Suprapubic skin (tissue), 4 donors: ENCODE results near the gene CAPZB.

Source experiments
- CTCF ChIP-seq, 2 donors: fragments of 200-600 bp in 1 of 2; fragments of 450-650 bp in 1 of 2; sonication (generic) in 1 of 2; IDR thresholded peaks; one replicate each; pipeline ENCODE4 v1.5.1; 2016 to 2019; ENCODE audit warnings: antibody characterized with exemption in 2 of 2, mild to moderate bottlenecking in 1 of 2, moderate library complexity in 1 of 2
- POLR2A ChIP-seq, 2 donors: fragments of 450-650 bp; IDR thresholded peaks; one replicate each; pipeline ENCODE4 v1.6.1; 2017; ENCODE audit warnings: antibody characterized with exemption in 2 of 2, mild to moderate bottlenecking in 2 of 2, moderate library complexity in 2 of 2
- POLR2AphosphoS5 ChIP-seq, 3 donors: sonication (generic); formaldehyde crosslinking; IDR thresholded peaks; one replicate each; pipeline ENCODE4 v1.6.1; 2017; ENCODE audit warnings: antibody characterized with exemption in 3 of 3

GRCh38 chr1:19402031-19402813 is 83.1 kb downstream of the CAPZB start:
- no peak for TF ChIP-seq CTCF (IDR thresholded peaks at IDR 0.05)
- no peak for TF ChIP-seq POLR2A (IDR thresholded peaks at IDR 0.05)
- TF ChIP-seq POLR2AphosphoS5 (IDR thresholded peaks at IDR 0.05), result no peak
